CD4-positive, alpha-beta T cell treated with Interleukin-17A for 4 hours (primary cell): Measurements from ENCODE around the gene SF3B2.
"Not testable (repeated sequence)": the region's sequence is repeated elsewhere in the genome, so short reads cannot be mapped to it uniquely, and the experiment has no call there.

ENCODE experiments used
- DNase-seq: peaks from one replicate; pipeline ENCODE4 v3.0.0-alpha.2; 2020; ENCODE audit warnings: mixed read lengths

SF3B2 gene, protein sequence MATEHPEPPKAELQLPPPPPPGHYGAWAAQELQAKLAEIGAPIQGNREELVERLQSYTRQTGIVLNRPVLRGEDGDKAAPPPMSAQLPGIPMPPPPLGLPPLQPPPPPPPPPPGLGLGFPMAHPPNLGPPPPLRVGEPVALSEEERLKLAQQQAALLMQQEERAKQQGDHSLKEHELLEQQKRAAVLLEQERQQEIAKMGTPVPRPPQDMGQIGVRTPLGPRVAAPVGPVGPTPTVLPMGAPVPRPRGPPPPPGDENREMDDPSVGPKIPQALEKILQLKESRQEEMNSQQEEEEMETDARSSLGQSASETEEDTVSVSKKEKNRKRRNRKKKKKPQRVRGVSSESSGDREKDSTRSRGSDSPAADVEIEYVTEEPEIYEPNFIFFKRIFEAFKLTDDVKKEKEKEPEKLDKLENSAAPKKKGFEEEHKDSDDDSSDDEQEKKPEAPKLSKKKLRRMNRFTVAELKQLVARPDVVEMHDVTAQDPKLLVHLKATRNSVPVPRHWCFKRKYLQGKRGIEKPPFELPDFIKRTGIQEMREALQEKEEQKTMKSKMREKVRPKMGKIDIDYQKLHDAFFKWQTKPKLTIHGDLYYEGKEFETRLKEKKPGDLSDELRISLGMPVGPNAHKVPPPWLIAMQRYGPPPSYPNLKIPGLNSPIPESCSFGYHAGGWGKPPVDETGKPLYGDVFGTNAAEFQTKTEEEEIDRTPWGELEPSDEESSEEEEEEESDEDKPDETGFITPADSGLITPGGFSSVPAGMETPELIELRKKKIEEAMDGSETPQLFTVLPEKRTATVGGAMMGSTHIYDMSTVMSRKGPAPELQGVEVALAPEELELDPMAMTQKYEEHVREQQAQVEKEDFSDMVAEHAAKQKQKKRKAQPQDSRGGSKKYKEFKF

GRCh38 chr11:66051766-66052663 lies at the start of gene SF3B2:
SF3B2 (plus strand) TSS chr11:66052364; CDS start chr11:66052385, 21 bp downstream.
- DNase-seq, result peak; percentile 97

DNA sequence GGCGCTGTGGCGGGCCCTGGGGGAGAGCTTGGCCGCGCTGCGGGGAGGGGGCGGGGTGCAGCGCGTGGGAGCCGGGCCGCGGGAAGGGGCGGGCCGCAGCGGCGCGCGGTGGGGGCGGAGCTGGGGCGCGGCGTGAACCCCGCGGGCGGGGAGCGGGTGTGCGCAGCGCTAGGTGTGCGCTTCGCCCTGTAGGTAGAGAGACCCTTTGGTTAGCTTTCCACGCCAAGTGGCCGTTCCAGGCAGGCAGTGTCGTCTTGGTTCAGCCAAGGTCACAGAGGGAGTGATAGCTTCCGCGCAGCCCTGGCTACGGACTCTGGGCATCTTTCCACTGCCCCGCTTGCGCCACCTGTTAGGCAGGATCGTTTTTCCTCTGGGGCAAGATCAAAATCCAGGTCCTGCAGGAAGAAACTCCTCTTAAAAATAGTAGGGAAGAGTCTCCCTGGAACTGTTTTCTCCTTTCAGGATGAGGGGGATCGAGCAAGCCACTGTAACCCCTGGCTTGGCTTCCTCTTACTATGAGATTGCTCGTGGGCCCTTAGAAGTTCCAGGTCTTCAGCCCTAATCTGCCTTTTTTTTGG lies 49.4 kb upstream of the SF3B2 start:
- peak; percentile 81 for DNase-seq

DNA sequence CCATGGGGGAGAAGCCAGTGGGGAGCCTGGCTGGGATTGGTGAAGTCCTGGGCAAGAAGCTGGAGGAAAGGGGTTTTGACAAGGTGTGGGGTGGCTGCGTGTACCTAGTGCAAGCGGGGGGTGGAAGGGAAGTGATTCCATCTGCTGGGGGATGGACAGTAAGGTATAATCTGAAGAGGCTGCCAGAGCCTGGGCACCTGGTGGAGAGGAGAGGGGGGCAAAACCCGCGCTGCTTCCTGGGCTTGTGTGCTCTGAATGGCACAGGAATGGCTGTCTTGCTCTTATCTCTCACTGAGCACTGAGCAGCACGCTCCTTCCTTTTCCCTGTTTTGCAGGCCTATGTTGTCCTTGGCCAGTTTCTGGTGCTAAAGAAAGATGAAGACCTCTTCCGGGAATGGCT lies 48.9 kb upstream of the SF3B2 start:
- DNase-seq, result no peak

- no peak for DNase-seq
These were observed 48.0 kb upstream of the SF3B2 start for GRCh38 chr11:66004186-66004585.

GRCh38 chr11:66006134-66006890 lies 45.9 kb upstream of the SF3B2 start:
- DNase-seq, result no peak

DNA sequence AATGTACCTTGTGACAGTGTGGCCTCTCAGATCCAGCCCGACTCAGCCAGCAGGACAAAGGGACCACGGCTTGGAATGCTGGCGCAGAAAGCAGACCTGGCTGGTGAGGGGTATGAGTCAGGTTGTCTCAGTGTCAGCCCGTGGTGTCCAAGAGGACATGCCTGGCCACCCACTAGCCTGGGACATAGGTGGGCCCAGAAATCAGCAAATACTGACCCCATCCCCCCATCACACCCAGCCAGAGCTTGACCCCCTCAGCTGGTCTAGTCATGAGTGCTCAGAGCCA lies 45.3 kb upstream of the SF3B2 start:
- DNase-seq, result no peak

- no peak for DNase-seq
These were observed 44.9 kb upstream of the SF3B2 start for GRCh38 chr11:66007201-66007634.

DNA sequence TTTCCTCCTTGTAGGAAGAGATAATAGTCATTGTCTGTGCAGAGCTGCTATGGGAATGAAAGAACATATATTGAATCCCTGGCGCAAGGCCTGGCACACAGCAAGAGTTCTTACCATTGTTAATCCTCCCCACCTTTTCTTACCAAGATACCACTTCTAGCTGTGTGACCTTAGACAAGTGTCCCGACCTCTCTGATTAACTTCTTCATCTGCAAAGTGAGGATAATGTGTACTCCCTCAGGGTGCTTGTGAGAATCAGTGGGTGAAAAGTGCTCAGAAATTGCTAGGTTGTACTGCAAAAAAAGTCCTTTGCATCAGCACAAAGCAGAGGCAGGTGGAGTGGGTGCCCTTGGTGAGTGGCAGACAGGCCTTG lies 44.1 kb upstream of the SF3B2 start:
- no peak for DNase-seq

- no peak for DNase-seq
These were observed 43.6 kb upstream of the SF3B2 start for GRCh38 chr11:66008468-66009101.

DNA sequence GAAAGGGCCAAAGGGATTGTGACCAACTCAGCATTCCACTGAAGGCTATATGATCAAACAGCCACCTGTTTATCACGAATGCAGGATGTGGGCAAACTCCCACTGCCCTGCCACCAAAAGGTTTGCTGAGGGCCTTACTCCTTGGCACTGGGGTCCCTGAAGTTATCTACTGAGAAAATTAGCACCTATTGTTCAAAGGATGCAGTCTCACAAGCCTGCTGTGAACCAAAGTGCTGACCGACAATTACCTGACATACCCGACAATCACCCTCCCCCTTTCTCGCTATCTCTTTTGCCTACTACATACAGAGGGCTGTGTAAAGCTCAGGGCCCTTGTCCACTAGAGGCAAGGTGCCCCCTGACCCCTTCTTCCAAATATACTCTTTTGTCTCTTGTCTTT lies 42.1 kb upstream of the SF3B2 start:
- not testable (repeated sequence) for DNase-seq

DNA sequence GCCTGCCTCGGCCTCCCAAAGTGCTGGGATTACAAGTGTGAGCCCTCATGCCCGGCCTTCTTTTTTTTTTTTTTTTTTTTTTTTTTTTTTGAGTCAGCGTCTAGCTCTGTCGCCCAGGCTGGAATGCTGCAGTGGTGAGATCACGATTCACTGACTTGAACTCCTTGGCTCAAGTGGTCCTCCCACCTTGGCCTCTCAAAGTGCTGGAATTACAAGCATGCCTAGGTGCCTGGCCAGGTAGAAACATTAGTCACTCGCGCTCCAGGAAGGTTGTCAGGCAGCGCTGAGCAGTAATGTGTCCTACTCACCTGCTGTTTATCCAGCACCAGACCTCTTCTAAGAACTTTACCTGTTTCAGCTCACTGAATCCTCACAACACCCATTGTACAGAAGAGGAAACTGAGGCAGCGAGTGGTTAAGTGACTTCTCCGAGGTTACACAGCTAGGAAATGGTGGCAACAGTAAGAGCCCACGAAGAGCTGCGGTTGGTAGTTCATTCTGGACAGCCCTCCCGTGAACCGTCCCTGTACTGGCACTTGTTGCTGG lies 40.9 kb upstream of the SF3B2 start:
- no peak for DNase-seq

GRCh38 chr11:66011785-66012303 lies 40.3 kb upstream of the SF3B2 start, which contains the start of gene CST6:
CST6 (plus strand) TSS chr11:66012008; CDS start chr11:66012045, 37 bp downstream.
- no peak for DNase-seq

DNA sequence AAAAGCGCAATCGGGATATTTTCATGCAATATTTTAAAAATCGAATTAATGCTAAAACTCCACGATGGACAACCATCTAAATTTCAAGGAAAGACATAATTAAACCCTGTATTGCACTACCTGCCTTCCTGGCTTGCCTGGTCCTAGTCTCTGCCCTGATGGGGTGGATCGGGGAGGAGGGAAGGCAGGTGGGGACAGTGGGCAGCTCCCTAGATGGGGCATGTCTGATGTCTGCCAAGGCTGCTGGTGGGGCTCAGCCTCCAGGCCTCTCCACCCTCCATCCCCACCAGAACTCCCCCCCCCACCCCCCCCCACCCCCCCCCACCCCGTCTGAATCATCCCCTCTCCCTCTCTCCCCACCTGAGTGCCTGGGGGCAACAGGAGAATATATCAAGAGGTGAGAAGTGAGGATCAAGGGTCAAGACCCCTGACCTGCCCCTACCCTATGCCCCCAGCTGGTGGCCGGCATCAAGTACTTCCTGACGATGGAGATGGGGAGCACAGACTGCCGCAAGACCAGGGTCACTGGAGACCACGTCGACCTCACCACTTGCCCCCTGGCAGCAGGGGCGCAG lies 39.7 kb upstream of the SF3B2 start:
- no peak for DNase-seq

- no peak for DNase-seq
These were observed 39.0 kb upstream of the SF3B2 start for GRCh38 chr11:66012946-66013761.

DNA sequence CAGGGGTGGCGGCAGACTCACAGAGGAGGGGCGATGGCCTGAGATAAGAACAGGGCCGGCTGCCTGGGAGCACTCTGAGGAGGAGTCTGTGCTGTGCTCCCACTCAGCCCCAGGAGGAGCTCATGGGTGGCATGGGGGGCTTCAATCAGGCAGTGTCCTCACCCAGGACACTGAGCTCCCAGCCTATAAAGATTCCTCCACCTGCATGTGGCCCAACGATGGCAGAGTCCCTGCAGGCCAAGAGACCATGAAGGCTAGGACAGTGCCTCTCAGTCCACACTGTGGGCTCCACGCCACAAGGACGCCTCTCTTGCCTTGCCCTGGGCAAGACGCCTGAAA lies 38.4 kb upstream of the SF3B2 start:
- no peak for DNase-seq

DNA sequence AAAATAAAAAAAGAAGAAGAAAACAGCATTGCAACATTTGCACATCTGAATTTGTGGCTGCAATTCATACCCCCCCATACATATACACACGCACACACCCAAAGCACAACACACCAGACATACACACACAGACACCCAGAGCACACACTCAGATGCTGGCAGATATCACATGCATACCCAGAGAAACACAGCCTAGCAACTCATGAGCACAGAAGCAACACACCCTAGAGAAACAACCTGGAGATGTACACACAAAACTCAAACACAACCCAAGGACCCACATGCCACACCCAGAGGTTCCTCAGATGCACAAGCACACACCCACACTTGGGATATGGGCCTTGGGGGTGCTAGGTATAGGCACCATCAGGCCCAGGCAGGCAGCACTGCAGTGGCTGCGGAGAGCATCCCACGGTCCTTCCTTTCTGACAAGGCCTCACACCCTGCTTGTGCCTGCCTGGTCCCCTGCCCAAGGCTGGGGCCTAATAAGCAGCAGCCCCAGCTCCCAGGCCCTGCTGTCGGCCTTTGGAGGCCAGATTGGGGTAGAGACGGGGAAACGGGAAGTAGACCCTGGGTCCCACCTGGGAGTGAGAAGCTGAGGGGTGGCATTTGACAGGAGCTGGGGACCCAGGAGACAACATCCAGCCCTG lies 37.2 kb upstream of the SF3B2 start:
- no peak for DNase-seq

DNA sequence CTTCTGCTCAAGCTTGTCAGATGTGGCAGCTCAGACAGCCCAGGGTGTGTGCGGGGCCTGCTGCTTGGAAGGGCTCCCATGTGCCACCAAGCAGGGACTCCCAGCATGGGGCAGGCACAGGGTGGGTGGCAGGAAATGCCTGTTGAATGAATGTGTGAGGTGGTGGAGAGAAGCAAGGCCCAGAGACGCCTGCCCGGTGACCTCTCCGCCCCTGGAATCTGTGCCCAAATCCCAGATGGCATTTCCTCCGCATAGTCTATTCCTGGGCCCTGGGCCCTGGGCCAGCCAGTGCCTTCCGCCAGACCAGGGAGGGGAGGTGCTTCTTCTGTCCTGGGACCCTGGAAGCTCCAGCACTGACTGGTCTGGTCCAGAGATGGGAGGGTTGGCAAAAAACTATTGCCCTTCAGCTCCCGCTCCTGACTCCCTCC lies 36.7 kb upstream of the SF3B2 start:
- DNase-seq, result no peak

DNA sequence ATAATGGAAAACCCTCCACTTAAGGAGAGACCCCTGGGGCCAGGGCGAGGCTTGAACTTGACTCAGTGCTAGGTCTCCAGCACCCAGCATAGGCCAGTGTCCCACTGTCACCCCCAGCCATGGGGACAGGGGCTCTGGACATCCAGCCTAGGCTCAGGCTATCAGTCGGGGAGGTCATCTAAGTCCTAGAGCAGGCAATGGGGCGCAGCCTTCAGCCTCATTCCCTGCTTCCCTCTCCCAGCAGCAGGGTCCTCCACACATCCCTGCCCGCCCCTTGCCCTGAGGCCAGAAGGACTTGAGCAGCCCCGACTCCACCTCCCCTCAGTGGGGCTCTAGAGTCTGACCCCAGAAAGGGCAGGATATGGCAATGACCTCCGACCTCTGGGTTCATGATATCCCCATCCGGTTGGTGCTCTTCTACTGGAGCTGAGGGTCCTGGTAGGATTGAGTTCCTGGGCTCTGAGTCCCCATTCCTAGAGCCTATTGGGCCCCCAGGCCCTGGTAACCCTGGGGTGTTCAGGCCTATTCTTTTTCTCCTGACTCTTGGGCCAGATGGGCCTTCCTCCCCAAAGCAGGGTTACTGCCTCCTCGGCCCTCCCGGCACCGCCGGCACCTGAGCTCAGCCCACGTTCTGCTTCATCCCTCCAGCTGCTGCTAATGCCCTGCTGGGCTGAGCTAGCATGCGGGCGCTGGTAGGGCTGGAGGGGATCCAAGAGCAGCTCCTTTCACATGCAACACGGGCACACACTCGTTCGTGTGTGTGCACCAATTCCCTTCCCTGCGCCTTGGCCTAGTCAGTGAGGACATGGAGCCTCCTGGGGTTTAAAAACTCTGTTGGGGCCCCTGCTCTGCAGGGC lies 36.0 kb upstream of the SF3B2 start:
- DNase-seq, result no peak
